Caco-2 (cell line): ENCODE data around the gene HSD17B3. TPM values are rescaled to one million over a fixed set of nuclear protein-coding genes. Genes with fewer than 3 reads are reported as not detected.

Source experiments
- BruUV-seq: library from RNA; stranded (reverse); fragments of 400-500 nt; replicated peaks from 2 replicates; lab custom pipeline; 2021; lab: Mats Ljungman, UMichigan
- CTCF ChIA-PET: fragments of 300-600 bp; sonication (Branson Sonifier 250); formaldehyde crosslinking; loops from one replicate; lab custom pipeline; 2022; ENCODE audit warnings: antibody characterized with exemption; lab: Charles Lee
- POLR2A ChIA-PET: fragments of 300-600 bp; sonication (Branson Sonifier 250); formaldehyde crosslinking; loops from one replicate; lab custom pipeline; 2022; ENCODE audit warnings: antibody characterized with exemption; lab: Charles Lee
- DNase-seq, 2 experiments: peaks; one replicate each; pipeline versions ENCODE4 v3.0.0 to v3.0.0-alpha.2; 2020 to 2022
- H3K27me3 ChIP-seq: replicated peaks from 2 replicates; pipeline ENCODE4 v1.6.0; 2011; ENCODE audit warnings: low read length; ENCODE audit not compliant: control insufficient read depth, insufficient read depth
- H3K36me3 ChIP-seq: 2 replicates; pipeline ENCODE4 v1.5.1; 2011; ENCODE audit warnings: low read length; ENCODE audit not compliant: control insufficient read depth, insufficient read depth
- H3K4me1 ChIP-seq: fragments of 250-450 bp; sonication (Bioruptor Pico); 2 replicates; pipeline ENCODE4 v1.5.1; 2020; ENCODE audit warnings: mild to moderate bottlenecking
- H3K4me3 ChIP-seq: 2 replicates; pipeline ENCODE4 v1.5.1; 2011; ENCODE audit warnings: low read depth, mild to moderate bottlenecking, control low read depth, low read length
- H3K9me3 ChIP-seq: fragments of 250-450 bp; sonication (Bioruptor Pico); 2 replicates; pipeline ENCODE4 v1.5.1; 2020; ENCODE audit warnings: mild to moderate bottlenecking, moderate library complexity
- H3K27ac Mint-ChIP-seq: one replicate; pipeline ENCODE4 v1.8.0; 2022; ENCODE audit warnings: mixed read lengths; ENCODE audit not compliant: unreplicated experiment
- H3K27me3 Mint-ChIP-seq: one replicate; pipeline ENCODE4 v1.8.0; 2022; ENCODE audit warnings: mixed read lengths; ENCODE audit not compliant: insufficient read depth, unreplicated experiment
- H3K36me3 Mint-ChIP-seq: one replicate; pipeline ENCODE4 v1.8.0; 2022; ENCODE audit warnings: mild to moderate bottlenecking, mixed read lengths; ENCODE audit not compliant: insufficient read depth, unreplicated experiment
- H3K4me1 Mint-ChIP-seq: one replicate; pipeline ENCODE4 v1.8.0; 2022; ENCODE audit warnings: low read depth, mixed read lengths; ENCODE audit not compliant: unreplicated experiment
- H3K4me3 Mint-ChIP-seq: one replicate; pipeline ENCODE4 v1.8.0; 2022; ENCODE audit warnings: mild to moderate bottlenecking, moderate library complexity, mixed read lengths; ENCODE audit not compliant: unreplicated experiment
- H3K9me3 Mint-ChIP-seq: one replicate; pipeline ENCODE4 v1.8.0; 2022; ENCODE audit warnings: mixed read lengths; ENCODE audit not compliant: unreplicated experiment
- intact Hi-C: fragments of 100-400 bp; cut with micrococcal nuclease; formaldehyde crosslinking; loops from one replicate; pipeline ENCODE4 v1.10.0; 2022; ENCODE audit not compliant: unreplicated experiment
- total RNA-seq: library from RNA; stranded (reverse); gene quantifications from 2 replicates; pipeline ENCODE4 v1.2.3, GENCODE V29; 2022
- TF ChIP-seq, protein P1 (sequence below), 2 experiments: fragments of 200-600 bp in 1 of 2; IDR thresholded peaks; 1 replicate in 1 of 2; 2 replicates in 1 of 2; pipeline versions ENCODE4 v1.5.1 to v1.8.0; 2011 to 2022; ENCODE audit warnings: antibody characterized with exemption in 1 of 2, control low read depth in 1 of 2, inconsistent platforms in 1 of 2, low read depth in 1 of 2, low read length in 1 of 2, mild to moderate bottlenecking in 1 of 2, moderate library complexity in 1 of 2; ENCODE audit not compliant: insufficient read depth in 1 of 2, severe bottlenecking in 1 of 2, unreplicated experiment in 1 of 2

The HSD17B3 gene
- total RNA-seq, 1 experiment from 2014 or later: not detected

DNA sequence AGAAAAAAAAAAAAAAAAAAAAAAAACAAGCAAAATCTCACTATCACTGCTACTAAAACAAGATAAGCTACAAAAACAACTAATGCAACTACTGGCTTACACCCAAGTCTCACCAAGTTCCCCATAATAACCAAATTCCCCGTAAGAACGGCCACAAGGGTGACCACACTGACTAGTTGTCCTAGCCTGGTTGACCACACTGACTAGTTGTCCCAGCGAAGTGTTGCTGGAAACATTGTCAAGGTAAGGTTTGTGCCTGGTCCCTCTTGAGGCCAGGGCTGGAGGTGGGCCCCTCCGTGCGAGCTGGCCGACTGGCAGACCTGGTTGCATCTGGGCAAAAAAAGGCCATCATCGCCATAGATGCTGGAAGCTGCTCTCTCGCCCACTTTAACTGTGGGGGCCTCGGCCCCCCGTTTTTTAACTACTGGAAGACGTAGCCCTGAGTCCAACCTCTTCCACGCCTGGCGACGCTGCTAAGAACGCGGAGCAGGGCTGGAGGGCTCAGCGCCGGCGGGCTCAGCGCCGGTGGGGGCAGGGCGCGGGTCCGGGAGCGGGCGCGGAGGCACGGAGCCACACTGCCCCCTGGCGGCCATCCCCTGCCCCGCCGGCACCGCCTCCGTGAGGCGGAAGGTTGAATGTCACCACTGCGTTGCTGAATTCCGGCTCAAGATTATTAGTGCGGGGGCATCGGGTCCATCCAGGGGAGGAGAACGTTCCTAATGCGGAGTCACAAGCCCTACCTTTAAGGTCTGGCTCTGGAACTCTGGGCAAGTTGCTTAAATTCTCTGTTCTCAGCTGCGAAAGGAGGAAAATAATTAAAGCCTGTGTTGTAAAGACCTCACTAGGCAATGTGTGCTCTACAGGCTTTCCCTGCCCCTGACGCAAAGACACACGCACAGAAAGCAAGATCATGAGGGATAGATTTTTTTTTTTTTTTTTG is 84.0 kb downstream of the HSD17B3 start:
- Mint-ChIP-seq H3K4me1 (no peaks in the 10 kb centered on the region), H3K36me3 (peaks cover 7% of the 10 kb centered on the region), H3K4me3 (peak overlapping the region; percentile 75), H3K27ac (peak overlapping the region; percentile 45), H3K9me3 (no peaks in the 10 kb centered on the region), H3K27me3 (no peaks in the 10 kb centered on the region)
- POLR2A ChIA-PET: interaction anchor here (0.6 kb wide), 2 partner anchors 219 to 392 kb away, joined by 3 to 6 read pairs; no protein-coding TSS in a partner anchor
- no peaks in the 10 kb centered on the region for H3K36me3 ChIP-seq
- no peaks in the 10 kb centered on the region for H3K27me3 ChIP-seq
- DNase-seq: peak; percentile 66 to 90
- TF ChIP-seq, protein P1, sequence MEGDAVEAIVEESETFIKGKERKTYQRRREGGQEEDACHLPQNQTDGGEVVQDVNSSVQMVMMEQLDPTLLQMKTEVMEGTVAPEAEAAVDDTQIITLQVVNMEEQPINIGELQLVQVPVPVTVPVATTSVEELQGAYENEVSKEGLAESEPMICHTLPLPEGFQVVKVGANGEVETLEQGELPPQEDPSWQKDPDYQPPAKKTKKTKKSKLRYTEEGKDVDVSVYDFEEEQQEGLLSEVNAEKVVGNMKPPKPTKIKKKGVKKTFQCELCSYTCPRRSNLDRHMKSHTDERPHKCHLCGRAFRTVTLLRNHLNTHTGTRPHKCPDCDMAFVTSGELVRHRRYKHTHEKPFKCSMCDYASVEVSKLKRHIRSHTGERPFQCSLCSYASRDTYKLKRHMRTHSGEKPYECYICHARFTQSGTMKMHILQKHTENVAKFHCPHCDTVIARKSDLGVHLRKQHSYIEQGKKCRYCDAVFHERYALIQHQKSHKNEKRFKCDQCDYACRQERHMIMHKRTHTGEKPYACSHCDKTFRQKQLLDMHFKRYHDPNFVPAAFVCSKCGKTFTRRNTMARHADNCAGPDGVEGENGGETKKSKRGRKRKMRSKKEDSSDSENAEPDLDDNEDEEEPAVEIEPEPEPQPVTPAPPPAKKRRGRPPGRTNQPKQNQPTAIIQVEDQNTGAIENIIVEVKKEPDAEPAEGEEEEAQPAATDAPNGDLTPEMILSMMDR (IDR thresholded peaks at IDR 0.05; ENCODE audit: insufficient read depth in 1 of 2, low read depth in 1 of 2, low read length in 1 of 2, severe bottlenecking in 1 of 2, unreplicated experiment in 1 of 2): peak; percentile 96 to 97
- BruUV-seq: no TSS peak
- intact Hi-C loops: loop anchor here (1.0 to 10.0 kb wide), 7 partner anchors 41 to 711 kb away; partner anchors contain the start of gene ERCC6L2
- H3K4me1 ChIP-seq: 0 out of 2 replicates have a peak, but pooled peaks cover 8% of the 10 kb centered on the region
- H3K9me3 ChIP-seq: no peaks in the 10 kb centered on the region
- CTCF ChIA-PET: interaction anchor here (0.7 to 1.2 kb wide), 7 partner anchors 14 to 723 kb away, joined by 3 to 9 read pairs (median 4); no protein-coding TSS in a partner anchor
- peak overlapping the region; percentile 29 for H3K4me3 ChIP-seq

DNA sequence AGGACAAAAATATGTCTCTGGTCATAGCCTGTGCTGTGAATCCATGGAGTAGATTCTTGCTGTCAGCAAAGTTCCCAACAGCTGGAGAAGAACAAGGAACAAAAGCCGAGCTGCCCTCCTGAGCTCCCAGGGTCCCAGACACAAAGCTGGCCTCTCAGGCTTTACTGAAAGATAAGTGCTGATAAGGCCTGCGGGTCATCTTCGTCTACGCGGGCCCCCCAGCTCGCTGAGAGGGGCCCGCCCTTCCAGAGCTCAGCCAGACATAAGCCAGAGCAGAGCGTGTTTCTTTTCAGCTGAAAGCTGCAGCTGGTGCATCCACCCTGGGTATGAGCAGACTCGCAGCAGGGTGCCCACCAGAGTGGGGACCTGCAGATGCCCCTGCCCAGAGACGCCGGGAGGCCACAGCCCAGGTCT is 84.7 kb downstream of the HSD17B3 start:
- ChIA-PET POLR2A (no interaction called here), CTCF (interaction anchor here (0.6 to 1.2 kb wide), 7 partner anchors 31 to 722 kb away, joined by 3 to 9 read pairs (median 4); no protein-coding TSS in a partner anchor)
- H3K36me3 ChIP-seq: no peaks in the 10 kb centered on the region
- Mint-ChIP-seq H3K27ac (no peak overlapping the region), H3K27me3 (no peaks in the 10 kb centered on the region), H3K36me3 (peaks cover 7% of the 10 kb centered on the region), H3K9me3 (no peaks in the 10 kb centered on the region), H3K4me1 (no peaks in the 10 kb centered on the region), H3K4me3 (peak overlapping the region; percentile 75)
- intact Hi-C loops: loop anchor here (5.0 to 10.0 kb wide), 5 partner anchors 145 to 710 kb away; partner anchors contain the start of gene ERCC6L2
- DNase-seq: peak; percentile 12 to 38
- 0 out of 2 replicates have a peak, but pooled peaks cover 8% of the 10 kb centered on the region for H3K4me1 ChIP-seq
- BruUV-seq: no TSS peak
- H3K9me3 ChIP-seq: no peaks in the 10 kb centered on the region
- TF ChIP-seq, protein P1 (IDR thresholded peaks at IDR 0.05; ENCODE audit: insufficient read depth in 1 of 2, low read depth in 1 of 2, low read length in 1 of 2, severe bottlenecking in 1 of 2, unreplicated experiment in 1 of 2): no peak
- H3K4me3 ChIP-seq: no peak overlapping the region
- H3K27me3 ChIP-seq: no peaks in the 10 kb centered on the region

DNA sequence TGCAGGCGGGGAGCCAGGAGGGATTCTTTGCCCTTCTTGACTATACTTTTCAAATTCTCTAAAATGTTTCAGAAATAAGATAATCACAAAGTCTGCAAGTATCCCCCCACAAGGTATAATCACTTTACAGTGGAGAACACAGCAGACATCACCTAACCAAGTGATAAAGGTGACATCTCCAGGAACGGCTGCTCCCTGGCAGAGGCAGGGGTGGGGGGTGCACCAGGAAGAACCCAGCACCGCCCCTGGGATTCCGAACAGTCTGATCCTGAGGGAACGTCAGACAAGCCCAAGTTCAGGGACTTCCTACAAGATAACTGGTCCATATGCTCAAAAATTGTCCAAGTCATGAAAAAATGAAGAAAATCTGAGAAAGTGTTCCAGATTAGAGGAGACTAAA is 85.4 kb downstream of the HSD17B3 start:
- Histone ChIP-seq H3K4me3 (no peak overlapping the region), H3K27me3 (no peaks in the 10 kb centered on the region), H3K9me3 (no peaks in the 10 kb centered on the region), H3K4me1 (0 out of 2 replicates have a peak, but pooled peaks cover 8% of the 10 kb centered on the region), H3K36me3 (no peaks in the 10 kb centered on the region)
- intact Hi-C loops: loop anchor here (5.0 to 10.0 kb wide), 5 partner anchors 144 to 709 kb away; partner anchors contain the start of gene ERCC6L2
- ChIA-PET POLR2A (no interaction called here), CTCF (interaction anchor here (0.6 kb wide), 2 partner anchors 168 to 373 kb away, joined by 4 to 6 read pairs; no protein-coding TSS in a partner anchor)
- Mint-ChIP-seq H3K27ac (no peak overlapping the region), H3K4me1 (no peaks in the 10 kb centered on the region), H3K36me3 (peaks cover under 1% of the 10 kb centered on the region), H3K4me3 (peak overlapping the region; percentile 75), H3K9me3 (no peaks in the 10 kb centered on the region), H3K27me3 (no peaks in the 10 kb centered on the region)
- TF ChIP-seq, protein P1 (IDR thresholded peaks at IDR 0.05; ENCODE audit: insufficient read depth in 1 of 2, low read depth in 1 of 2, low read length in 1 of 2, severe bottlenecking in 1 of 2, unreplicated experiment in 1 of 2): no peak
- no TSS peak for BruUV-seq
- no peak for DNase-seq
